GM19328 (cell line): ENCODE results near the gene KCNJ1.

Experiments
- ATAC-seq: cut with Tn5 transposase; IDR thresholded peaks from one replicate; pipeline ENCODE4 v1.9.1; 2021; ENCODE audit warnings: mild to moderate bottlenecking, moderate library complexity; ENCODE audit not compliant: unreplicated experiment

The KCNJ1 gene

DNA sequence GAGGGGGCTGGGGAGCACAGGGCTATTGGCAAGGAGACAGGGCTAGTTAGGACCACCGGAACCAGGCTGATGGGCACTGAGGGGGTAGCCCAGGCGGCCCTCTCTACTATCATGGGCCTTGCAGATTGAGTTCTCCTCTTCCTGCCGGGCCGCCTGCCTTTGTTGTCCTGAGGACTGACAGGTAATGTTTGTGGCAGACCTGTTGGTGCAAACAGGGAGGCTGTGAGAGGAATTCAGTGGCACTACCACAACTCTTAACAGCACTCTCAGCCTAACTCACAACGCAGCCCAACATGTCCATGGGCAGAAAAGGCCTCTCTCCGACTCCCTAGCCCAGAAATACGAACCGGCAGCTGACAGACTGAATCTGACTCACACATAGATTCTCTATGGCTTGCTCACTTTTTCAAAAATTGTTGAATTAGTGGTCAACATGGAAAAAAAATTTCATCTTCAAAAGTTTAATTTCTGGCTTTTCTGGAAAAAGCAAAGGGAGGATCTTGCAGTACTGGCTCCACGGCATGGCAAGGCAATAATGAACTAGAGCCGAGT, 35.5 kb upstream of the KCNJ1 start:
- no peak for ATAC-seq

DNA sequence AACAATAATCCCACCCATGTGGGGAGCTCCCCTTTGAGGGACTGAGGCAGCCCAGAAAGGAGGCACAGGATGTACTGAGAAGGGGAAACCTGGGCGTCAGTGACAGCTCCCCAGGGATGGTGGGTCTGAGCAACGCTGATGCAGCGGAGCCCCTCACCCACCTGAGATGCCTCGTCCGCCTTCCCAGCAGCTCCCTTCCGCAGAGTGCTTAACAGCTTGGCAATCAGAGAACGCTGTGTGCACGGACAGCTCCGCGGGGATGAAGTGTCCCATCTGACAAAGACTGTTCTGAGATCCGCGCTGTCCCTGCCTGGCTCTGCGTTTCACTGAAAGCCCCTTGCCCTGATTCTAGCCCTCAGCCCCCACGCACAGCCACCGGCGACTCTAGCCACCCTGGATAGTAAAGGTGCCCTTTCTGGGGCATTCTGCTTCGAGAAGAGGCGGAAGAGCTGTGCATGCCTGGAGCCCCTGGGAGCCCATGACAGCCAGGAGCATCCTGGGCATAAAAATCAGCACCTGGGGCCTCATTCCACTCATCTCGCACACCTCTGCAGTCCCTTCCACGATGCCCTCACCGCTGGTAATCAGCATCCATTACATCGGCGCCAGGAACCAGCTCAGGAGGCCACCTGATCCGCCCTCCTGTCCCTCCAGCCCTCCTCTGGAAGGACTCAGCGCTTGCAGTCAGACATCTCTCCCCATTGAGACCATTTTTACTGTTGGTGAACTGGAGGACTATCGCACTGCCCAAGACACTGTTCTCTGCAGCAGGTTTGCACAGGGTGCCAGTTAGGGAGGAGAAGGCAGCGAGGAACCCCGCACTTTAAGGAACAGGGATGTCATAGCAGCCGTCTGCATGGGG, 34.8 kb upstream of the KCNJ1 start:
- ATAC-seq = no peak

DNA sequence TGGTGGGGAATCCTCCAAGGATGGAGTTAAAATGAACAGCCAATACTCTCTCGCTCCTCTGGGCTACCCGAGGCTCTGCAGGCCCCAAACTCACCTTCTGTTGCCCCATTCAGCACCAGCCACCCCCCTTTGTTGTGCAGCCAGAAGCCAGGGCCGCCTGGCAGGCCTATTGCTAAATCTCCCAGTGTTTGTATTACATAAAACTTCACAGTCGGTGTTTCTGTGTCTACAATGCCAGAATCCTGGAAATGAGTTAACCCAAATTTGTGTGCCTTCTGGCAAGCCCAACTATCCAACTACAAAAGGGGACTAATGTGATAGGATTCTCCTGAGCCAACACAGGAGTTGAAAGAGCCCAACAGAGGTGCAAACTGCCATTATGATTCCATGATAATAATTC, 33.4 kb upstream of the KCNJ1 start:
- no peak for ATAC-seq

DNA sequence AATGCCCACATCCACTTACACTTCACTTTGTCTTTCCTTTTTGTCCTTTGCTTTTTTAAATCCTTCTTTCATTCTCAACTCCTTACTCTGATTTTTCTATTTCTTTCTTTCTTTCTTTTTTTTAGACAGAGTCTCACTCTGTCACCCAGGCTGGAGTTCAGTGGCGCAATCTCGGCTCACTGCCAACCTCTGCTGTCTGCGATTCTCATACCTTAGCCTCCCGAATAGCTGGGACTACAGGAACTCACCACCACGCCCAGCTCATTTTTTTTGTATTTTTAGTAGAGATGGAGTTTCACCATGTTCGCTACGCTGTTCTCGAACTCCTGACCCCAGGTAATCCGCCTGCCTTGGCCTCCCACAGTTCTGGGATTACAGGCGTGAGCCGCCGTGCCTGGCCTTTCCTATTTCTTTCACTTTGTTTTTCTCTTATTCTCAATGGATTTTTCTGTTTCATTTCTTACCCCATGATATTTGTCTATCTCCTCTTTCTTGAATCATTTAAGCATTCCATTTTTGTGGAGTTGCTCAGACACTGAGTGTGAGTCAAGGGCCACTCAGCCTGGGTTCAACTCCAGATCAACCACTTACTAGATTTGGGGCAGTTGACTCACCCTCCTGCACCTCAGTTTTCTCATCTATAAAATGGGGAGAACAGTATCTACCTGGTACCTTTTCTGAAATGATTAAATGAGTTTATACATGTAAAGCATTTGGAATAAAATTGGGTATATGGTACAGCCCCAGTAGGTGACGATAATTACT, 31.7 kb upstream of the KCNJ1 start:
- ATAC-seq = no peak

DNA sequence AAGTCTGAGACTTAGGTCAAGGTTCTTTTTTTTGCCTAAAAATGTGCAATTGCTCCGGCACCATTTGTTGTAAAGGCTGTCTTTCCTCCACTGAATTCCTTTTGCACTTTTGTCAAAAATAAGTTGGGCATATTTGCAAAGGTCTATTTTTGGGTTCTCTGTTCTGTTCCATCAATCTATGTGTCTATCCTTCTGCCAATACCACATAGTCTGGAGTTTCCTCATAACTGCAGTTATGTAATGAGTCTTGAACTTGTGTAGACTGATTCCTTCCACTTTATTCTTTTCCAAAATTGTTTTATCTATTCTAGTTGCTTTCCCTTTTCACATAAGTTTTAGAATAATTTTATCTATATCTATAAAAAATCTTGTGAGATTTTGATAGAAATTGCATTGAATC, 30.7 kb upstream of the KCNJ1 start:
- ATAC-seq = no peak

DNA sequence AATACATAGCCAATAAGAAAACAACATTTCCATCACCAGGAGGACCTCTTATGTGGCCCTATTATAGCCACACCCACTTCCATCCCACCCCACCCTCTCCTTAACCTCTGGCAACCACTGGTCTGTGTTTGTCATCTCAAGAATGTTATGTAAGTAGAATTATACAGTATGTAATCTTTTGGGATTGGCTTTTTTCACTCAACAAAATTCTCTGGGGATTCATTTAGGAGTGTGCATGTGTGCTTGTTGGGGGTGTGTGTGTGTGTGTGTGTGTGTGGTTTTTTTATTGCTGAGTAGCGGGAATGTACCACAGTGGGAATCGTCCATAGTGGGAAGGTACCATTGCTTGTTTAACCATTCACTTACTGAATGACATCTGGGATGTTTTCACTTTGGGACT, 29.3 kb upstream of the KCNJ1 start:
- ATAC-seq = no peak

DNA sequence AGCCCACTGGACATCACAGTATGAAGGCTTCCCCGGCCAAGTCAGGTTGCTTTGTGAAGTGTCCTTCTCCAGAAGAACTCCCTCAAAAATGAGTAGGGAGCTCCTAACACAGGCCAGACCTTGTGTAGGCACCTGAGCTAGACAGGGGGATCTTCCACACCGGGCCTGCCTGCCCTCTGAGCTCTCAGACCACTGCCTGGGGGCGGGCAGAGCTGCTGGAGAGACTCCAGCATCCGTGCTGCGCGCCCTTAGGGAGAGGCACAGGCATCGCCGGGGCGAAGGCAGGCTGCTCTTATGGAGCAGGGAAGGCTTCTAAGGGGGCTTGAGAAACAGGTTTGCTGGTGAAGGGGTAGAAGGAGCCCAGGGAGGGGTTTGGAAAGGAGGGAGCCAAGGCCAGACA, 28.4 kb upstream of the KCNJ1 start:
- no peak for ATAC-seq

DNA sequence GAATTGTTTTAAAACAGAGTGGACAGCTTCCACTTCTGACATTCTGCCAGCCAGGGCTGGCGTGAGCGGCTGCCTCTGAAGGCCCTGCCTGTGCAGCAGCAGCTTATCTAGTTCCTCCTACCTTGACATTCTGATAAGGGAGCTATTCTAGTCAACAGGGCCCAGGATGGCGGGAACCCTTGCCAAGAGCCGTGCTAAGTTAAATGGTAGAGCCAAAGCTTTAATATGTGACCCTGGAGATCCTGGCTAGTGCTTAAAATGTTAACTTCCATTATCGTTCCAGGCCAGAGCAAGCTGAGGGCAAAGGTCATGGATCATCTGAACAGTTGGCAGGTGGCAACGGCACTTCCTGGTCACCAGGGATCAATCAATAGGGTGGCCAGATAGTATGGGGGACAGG, 27.6 kb upstream of the KCNJ1 start:
- ATAC-seq = no peak

DNA sequence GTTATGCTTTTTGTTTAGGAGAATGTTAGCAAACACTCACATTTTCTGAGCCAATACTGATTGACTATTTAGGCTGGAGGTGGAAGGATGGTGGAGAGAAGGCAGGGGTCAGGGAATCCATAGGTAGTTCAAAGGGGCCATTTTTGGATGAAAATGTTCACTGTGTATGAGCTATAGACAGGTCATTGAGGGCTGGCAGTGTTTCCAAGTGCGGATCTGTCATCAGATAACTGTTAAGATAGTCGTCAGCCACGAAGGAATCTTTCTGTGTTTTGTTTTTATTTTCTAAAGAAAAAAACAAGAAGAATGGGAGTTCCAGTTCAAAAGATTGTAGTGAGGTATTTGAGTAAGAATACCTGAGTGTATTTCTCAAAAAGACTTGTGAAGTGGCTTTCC, 27.2 kb upstream of the KCNJ1 start:
- ATAC-seq = no peak

DNA sequence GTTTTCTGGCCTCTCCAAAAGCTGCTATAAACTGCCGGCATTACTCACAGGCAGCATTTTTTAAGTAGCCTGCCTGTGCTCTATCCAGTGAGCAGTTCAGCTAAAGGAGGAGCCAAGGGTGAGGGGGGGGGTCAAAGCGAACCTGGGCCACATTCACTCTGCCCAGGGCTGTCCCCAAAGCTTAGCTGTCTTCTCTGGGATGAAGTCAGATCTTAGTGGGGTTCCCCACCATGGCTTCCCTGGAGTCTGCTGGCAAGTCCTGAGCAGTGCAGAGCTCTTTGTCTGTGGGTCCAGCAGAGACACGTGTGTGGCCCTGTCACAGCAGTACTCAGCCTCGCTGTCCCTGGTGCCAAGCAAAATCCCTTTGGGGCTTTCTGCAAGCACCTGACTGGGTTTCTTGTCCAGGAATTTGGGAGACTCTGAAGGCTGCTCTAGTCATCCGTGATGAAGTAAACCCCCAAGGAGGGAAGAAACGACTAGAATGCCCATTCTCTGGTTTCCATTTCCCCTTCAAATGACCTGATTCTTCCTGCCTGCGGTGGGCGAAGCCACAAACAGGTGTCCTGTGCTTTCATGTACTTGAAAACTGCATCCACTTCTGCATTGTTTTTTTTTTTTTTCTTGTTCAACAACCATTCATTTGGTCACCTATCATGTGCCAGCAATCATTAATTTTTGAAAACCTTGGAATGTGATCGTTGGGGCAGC, 26.6 kb upstream of the KCNJ1 start:
- ATAC-seq = no peak

DNA sequence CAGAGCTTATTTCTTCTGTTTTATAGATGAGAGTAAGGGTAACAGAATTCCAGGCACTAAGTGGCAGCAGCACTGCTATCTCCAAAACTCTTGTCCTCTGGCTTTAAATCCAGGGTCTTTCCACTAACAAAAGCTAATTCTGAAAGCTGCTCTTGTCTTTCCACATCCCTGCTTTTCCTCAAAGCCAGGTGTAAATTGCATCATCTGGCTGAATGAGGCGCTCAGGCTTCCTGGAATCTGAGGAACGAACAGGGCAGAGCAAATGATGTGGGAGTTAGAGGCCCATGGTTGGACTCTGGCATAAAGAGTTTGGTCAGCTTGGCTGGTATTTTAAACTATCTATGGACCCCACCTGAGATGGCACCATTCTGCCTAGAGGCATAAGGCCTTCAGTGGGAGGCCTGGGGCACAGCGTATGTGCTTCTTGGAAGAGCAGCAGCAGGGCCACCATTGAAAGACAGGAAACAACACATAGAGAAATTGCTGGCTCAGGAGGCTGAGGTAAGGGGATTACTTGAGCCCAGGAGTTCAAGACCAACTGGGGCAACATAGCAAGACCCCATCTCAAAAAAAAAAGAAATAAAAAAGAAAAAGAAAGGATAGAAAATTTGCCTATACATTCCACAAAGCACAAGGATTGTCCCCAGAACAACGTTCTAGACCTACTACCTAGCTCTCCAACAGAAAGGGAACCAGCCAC, 25.9 kb upstream of the KCNJ1 start:
- no peak for ATAC-seq

DNA sequence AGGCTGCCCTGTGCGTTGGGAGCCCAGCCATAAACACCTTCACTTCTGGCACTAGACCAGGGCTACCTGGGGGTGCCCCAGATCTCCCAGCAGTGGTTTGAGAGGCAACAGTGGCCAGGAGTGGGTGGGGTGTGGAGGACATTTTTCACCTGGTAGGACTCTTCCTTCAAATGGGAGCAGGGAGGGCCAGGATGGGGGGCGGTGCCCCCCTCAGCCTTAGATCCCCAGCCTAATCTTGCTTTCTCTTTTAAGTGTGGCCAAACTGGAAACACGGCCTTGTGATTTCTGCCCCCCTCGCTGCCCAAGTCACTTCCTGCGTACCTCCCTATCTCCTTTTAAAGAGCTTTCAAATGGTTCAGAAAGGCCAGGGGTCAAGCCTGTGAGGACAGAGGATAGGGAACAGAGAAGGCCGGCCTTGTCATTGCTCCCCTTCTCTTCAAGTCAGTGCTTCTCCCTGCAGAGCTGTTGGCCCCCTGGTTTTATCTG, 24.9 kb upstream of the KCNJ1 start:
- ATAC-seq = no peak

DNA sequence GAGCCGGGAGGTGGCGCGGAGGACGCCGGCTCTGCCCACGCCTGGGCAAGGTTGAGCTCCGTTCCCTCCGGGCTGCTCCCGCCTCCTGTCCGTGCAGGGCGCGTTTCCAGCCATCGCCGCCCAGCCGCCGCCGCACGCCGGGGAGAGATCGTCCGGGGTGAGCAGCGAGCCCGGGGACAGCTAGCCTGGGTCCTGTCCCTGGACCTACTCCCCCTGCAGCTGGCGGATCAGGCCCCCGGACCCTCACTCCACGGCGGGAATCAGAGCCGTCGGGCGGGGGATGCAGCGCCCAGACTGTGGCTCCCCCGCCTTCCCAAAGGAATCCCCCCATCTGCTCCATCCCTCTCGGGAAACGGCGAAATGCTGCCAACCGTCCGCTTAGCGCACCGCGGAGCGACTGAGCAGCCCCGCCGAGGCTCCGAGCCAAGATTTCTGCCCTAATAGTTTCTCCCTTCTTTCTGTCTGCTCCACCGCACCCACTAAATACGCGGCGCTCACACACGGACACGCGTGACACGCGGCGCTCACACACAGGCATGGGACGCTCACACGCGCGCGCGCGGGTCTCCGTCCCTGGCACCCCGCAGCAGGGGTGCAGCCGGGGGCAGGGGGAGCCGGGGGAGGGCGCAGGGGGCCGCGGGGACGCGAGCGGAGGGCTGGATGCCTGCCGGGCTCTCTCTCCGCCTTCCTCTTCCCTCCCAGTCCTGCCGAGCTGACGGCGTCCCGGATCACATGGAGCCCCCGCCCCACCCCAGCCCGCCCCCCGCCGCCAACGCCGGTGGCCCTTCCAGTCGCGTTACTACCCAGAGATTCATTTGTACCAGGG, 23.7 kb upstream of the KCNJ1 start, which contains the start of gene KCNJ5:
Gene KCNJ5, plus strand, starts transcription at position 814 of the 826 bp plus-strand sequence. CDS start 19,918 bp downstream, outside the sequence.
- no peak for ATAC-seq

DNA sequence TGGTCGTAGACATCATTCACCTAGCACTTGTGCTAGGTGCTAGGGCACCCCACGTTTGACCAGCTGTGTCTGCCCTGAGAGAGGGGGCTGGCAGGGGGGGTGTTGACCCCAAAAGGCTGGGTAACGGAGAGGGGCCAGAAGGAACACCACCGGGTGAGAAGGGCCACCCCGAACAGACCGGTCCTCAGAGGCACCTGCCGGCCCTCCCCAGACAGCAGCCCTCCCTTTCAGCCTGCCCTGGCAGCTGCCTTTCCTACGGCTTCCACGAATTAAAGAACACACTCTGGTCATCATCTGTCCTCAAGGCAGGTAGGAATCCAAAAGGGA, 23.1 kb upstream of the KCNJ1 start:
- ATAC-seq = no peak

DNA sequence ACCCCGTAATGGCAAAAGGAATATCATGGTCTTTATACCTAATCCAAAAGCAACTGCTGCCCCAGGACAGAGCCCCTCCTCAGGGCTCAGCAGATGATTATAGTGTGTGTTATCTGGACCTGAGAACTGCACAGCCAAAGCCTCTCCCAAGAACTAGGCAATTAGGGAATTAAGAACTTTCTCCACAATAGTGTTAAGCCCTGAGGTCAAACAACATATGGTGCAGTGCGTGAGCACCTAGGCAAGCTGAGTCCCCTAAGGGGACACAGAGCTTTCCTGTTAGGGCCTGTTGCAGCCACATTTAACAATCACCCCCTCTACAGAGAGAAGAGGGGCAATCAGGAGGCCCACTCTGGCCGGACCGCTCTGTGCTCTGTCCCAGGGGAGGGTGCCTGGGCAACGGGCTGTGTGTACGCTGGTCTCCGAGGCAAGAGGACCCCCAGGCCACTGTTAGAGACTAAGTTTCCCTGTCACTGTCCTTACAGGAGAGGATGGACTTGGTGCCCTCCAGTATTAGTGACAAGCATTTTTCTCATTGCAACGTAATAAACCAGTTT, 22.6 kb upstream of the KCNJ1 start:
- no peak for ATAC-seq

DNA sequence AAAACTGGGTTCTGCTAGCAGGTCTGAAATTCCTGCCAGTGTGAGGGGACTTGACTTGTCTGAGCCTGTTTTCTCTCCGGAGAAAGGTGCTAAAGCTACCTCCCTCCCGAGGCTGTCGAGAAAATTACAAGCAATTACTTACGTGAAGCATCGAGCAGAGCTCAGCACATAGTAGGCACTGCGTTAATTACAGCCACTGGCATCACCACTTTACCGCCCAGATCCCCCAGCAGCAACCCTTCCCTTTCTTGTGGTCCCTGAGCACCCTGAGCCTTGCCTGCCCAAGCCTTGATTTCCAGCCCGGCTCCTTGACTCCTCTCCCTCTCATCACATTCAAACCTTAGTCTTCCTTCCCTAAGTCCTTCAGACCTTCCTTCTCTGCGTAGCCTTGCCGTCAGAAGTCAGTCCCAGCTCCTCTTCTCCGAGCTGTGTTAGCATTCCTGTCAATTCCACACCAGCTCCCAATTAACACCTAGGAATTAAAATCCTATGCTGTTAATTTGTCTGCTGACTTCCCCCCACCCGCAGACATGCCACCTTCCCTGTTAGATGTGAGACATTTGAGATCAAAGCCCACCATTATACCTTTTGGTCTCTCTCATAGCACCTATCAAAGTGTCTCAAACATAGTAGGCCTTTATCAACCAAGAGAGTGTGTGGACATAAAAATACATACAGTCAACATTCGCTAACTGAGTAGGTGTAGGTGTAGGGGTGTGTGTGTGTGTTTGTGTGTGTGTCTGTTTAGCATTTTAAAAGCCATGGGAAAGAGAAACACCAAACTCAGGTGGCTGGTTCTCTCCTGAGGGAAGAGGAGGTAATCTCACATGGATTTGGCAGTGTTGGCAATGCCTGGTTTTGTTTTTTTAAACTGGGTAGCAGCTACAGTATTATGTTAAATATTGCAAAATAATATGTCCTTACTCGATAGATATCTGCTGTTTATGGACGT, 21.2 kb upstream of the KCNJ1 start:
- no peak for ATAC-seq

DNA sequence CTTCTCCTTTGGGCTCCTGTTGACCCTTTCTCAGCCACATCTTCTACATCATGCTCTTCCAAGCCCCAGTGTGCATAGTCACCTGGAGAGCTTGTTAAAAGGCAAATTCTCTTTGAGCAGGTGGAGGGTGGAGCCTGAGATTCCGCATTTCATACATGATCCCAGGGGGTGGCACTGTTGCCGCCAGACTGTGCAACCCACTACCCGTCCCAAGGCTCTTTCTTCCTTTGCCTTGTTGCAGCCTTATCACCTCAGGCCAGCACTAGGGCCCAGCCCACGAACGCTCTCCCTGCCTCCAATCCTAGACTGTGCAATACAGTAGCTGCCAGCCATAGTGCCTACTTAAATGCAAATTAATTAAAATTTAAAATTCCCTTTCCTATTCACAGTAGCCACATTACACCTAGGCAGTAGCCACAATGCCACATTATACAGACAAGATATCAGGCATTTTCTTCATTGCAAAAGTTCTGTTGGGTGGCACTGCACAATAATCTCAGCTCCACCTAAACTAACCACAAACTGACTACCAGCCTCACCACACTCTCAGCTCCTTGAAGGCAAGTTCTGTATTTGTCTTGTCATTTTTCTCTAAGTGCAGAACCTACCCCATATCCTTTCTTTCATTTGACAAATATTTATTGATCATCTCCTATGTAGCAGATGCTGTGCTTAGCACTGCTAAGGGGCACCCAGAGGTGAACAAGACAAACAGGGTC, 19.5 kb upstream of the KCNJ1 start:
- ATAC-seq = no peak
